Vagina (tissue), 2 donors: Measurements from ENCODE around the gene SLC25A21.

Experiments
- CTCF ChIP-seq, 3 experiments: fragments of 450-650 bp in 2 of 3; fragments of 200-600 bp in 1 of 3; sonication (generic) in 1 of 3; IDR thresholded peaks; one replicate each; pipeline ENCODE4 v1.5.1; 2017 to 2019; ENCODE audit warnings: antibody characterized with exemption in 3 of 3, mild to moderate bottlenecking in 2 of 3, moderate library complexity in 2 of 3
- POLR2A ChIP-seq, 2 donors: fragments of 450-650 bp; IDR thresholded peaks; one replicate each; pipeline ENCODE4 v1.6.1; 2017; ENCODE audit warnings: antibody characterized with exemption in 2 of 2, mild to moderate bottlenecking in 2 of 2, moderate library complexity in 2 of 2

- no peak for TF ChIP-seq POLR2A (IDR thresholded peaks at IDR 0.05)
- TF ChIP-seq CTCF (IDR thresholded peaks at IDR 0.05): no peak
Measured at GRCh38 chr14:37023875-37024565, 148.4 kb downstream of the SLC25A21 start.
